ENCODE results near the gene PIGS. TPM values are rescaled to one million over a fixed set of nuclear protein-coding genes. Genes with fewer than 3 reads are reported as not detected.

Gene PIGS
- total and polyA plus RNA-seq, 7 experiments from 2014 or later = 46.6 to 71.2 (median 60.4) TPM

- Mint-ChIP-seq H3K4me3 (no peak overlapping the region), H3K9me3 (no peaks in the 10 kb centered on the region), H3K4me1 (no peaks in the 10 kb centered on the region), H3K27ac (no peak overlapping the region), H3K36me3 (no peaks in the 10 kb centered on the region), H3K27me3 (peaks cover 0 to 4% (median 0%) of the 10 kb centered on the region in 5 donors)
- Histone ChIP-seq H3K4me3 (ENCODE audit: low read length) (no peak overlapping the region), H3K4me1 (ENCODE audit: control insufficient read depth in 2 of 2, insufficient read depth in 2 of 2, low read length in 2 of 2) (no peaks in the 10 kb centered on the region), H3K36me3 (ENCODE audit: control insufficient read depth in 2 of 3, insufficient read depth in 3 of 3, low read length in 3 of 3) (no peaks in the 10 kb centered on the region), H3K9me3 (ENCODE audit: control insufficient read depth in 2 of 3, low read length in 3 of 3) (no peaks in the 10 kb centered on the region), H3K27ac (ENCODE audit: low read depth, low read length) (no peak overlapping the region), H3K27me3 (ENCODE audit: control insufficient read depth in 2 of 2, insufficient read depth in 2 of 2, low read length in 2 of 2) (no peaks in the 10 kb centered on the region)
- ChIA-PET POLR2A (interaction anchor here (0.6 kb wide), 2 partner anchors 37 to 177 kb away, joined by 3 read pairs; a partner anchor contains a TSS), CTCF (no interaction called here)
- no peak for ATAC-seq
- DNase-seq = no peak
- intact Hi-C loops (cut with micrococcal nuclease) = no loop called here
Observed at GRCh38 chr17:28534740-28535375, 36.5 kb downstream of the PIGS start.

GRCh38 chr17:28533091-28533807, 38.1 kb downstream of the PIGS start:
- ATAC-seq (no peak), DNase-seq (no peak)
- CTCF ChIA-PET = no interaction called here
- no peak overlapping the region for H3K4me3 ChIP-seq (ENCODE audit: low read length)
- Mint-ChIP-seq H3K9me3 (no peaks in the 10 kb centered on the region), H3K27ac (no peak overlapping the region), H3K4me3 (no peak overlapping the region), H3K4me1 (no peaks in the 10 kb centered on the region), H3K36me3 (no peaks in the 10 kb centered on the region), H3K27me3 (peaks cover 0 to 4% (median 0%) of the 10 kb centered on the region in 5 donors)
- intact Hi-C loops (cut with micrococcal nuclease) = no loop called here
- no peaks in the 10 kb centered on the region for H3K36me3 ChIP-seq (ENCODE audit: control insufficient read depth in 2 of 3, insufficient read depth in 3 of 3, low read length in 3 of 3)
- POLR2A ChIA-PET = no interaction called here
- no peaks in the 10 kb centered on the region for H3K4me1 ChIP-seq (ENCODE audit: control insufficient read depth in 2 of 2, insufficient read depth in 2 of 2, low read length in 2 of 2)
- no peak overlapping the region for H3K27ac ChIP-seq (ENCODE audit: low read depth, low read length)
- H3K27me3 ChIP-seq (ENCODE audit: control insufficient read depth in 2 of 2, insufficient read depth in 2 of 2, low read length in 2 of 2) = no peaks in the 10 kb centered on the region
- H3K9me3 ChIP-seq (ENCODE audit: control insufficient read depth in 2 of 3, low read length in 3 of 3) = no peaks in the 10 kb centered on the region

GRCh38 chr17:28532050-28532960, 39.0 kb downstream of the PIGS start:
- peaks cover 0 to 2% (median 0%) of the 10 kb centered on the region in 7 donors for H3K4me1 Mint-ChIP-seq
- CTCF ChIA-PET = no interaction called here
- intact Hi-C loops (cut with micrococcal nuclease) = no loop called here

GRCh38 chr17:28530926-28531325, 40.4 kb downstream of the PIGS start:
- Histone ChIP-seq H3K4me1 (ENCODE audit: control insufficient read depth in 2 of 2, insufficient read depth in 2 of 2, low read length in 2 of 2) (no peaks in the 10 kb centered on the region), H3K27me3 (ENCODE audit: control insufficient read depth in 2 of 2, insufficient read depth in 2 of 2, low read length in 2 of 2) (no peaks in the 10 kb centered on the region), H3K36me3 (ENCODE audit: control insufficient read depth in 2 of 3, insufficient read depth in 3 of 3, low read length in 3 of 3) (no peaks in the 10 kb centered on the region), H3K9me3 (ENCODE audit: control insufficient read depth in 2 of 3, low read length in 3 of 3) (no peaks in the 10 kb centered on the region), H3K4me3 (ENCODE audit: low read length) (no peak overlapping the region), H3K27ac (ENCODE audit: low read depth, low read length) (no peak overlapping the region)
- no peak for ATAC-seq
- Mint-ChIP-seq H3K27me3 (peaks cover 0 to 4% (median 0%) of the 10 kb centered on the region in 5 donors), H3K4me3 (no peak overlapping the region), H3K9me3 (no peaks in the 10 kb centered on the region), H3K27ac (no peak overlapping the region), H3K36me3 (no peaks in the 10 kb centered on the region), H3K4me1 (peaks cover 0 to 2% (median 0%) of the 10 kb centered on the region in 7 donors)
- no peak for DNase-seq
- intact Hi-C loops (cut with micrococcal nuclease) = no loop called here
- CTCF ChIA-PET = no interaction called here
- POLR2A ChIA-PET = interaction anchor here (0.6 to 1.0 kb wide), 2 partner anchors 35 to 69 kb away, joined by 3 read pairs; no protein-coding TSS in a partner anchor

More at GRCh38 chr17:28532050-28532960, 39.0 kb downstream of the PIGS start:
- Mint-ChIP-seq H3K36me3 (no peaks in the 10 kb centered on the region), H3K27ac (no peak overlapping the region), H3K9me3 (no peaks in the 10 kb centered on the region), H3K27me3 (peaks cover 0 to 4% (median 0%) of the 10 kb centered on the region in 5 donors), H3K4me3 (no peak overlapping the region)
- H3K4me1 ChIP-seq (ENCODE audit: control insufficient read depth in 2 of 2, insufficient read depth in 2 of 2, low read length in 2 of 2) = no peaks in the 10 kb centered on the region
- DNase-seq (no peak), ATAC-seq (no peak)
- H3K27me3 ChIP-seq (ENCODE audit: control insufficient read depth in 2 of 2, insufficient read depth in 2 of 2, low read length in 2 of 2) = no peaks in the 10 kb centered on the region
- no peak overlapping the region for H3K27ac ChIP-seq (ENCODE audit: low read depth, low read length)
- no peaks in the 10 kb centered on the region for H3K9me3 ChIP-seq (ENCODE audit: control insufficient read depth in 2 of 3, low read length in 3 of 3)
- H3K4me3 ChIP-seq (ENCODE audit: low read length) = no peak overlapping the region
- POLR2A ChIA-PET = interaction anchor here (1.0 kb wide), 1 partner anchor 37 kb away, joined by 3 read pairs; no protein-coding TSS in a partner anchor
- H3K36me3 ChIP-seq (ENCODE audit: control insufficient read depth in 2 of 3, insufficient read depth in 3 of 3, low read length in 3 of 3) = no peaks in the 10 kb centered on the region

- no peak overlapping the region for H3K27ac Mint-ChIP-seq
- CTCF ChIA-PET = no interaction called here
Observed at GRCh38 chr17:28530250-28530649, 41.1 kb downstream of the PIGS start.

GRCh38 chr17:28529013-28529400, 42.3 kb downstream of the PIGS start:
- no peaks in the 10 kb centered on the region for H3K36me3 Mint-ChIP-seq
- Histone ChIP-seq H3K4me1 (ENCODE audit: control insufficient read depth in 2 of 2, insufficient read depth in 2 of 2, low read length in 2 of 2) (no peaks in the 10 kb centered on the region), H3K27ac (ENCODE audit: low read depth, low read length) (no peak overlapping the region), H3K36me3 (ENCODE audit: control insufficient read depth in 2 of 3, insufficient read depth in 3 of 3, low read length in 3 of 3) (no peaks in the 10 kb centered on the region), H3K4me3 (ENCODE audit: low read length) (no peak overlapping the region), H3K27me3 (ENCODE audit: control insufficient read depth in 2 of 2, insufficient read depth in 2 of 2, low read length in 2 of 2) (no peaks in the 10 kb centered on the region), H3K9me3 (ENCODE audit: control insufficient read depth in 2 of 3, low read length in 3 of 3) (no peaks in the 10 kb centered on the region)
- CTCF ChIA-PET = interaction anchor here (0.7 kb wide), 1 partner anchor 26 kb away, joined by 3 read pairs; no protein-coding TSS in a partner anchor
- H3K4me3 Mint-ChIP-seq = no peak overlapping the region
- peaks cover 0 to 4% (median 0%) of the 10 kb centered on the region in 5 donors for H3K27me3 Mint-ChIP-seq
- H3K4me1 Mint-ChIP-seq = peaks cover 0 to 2% (median 0%) of the 10 kb centered on the region in 7 donors
- ATAC-seq (no peak), DNase-seq (no peak)
- intact Hi-C loops (cut with micrococcal nuclease) = no loop called here
- H3K9me3 Mint-ChIP-seq = no peaks in the 10 kb centered on the region
- POLR2A ChIA-PET = no interaction called here
- H3K27ac Mint-ChIP-seq = no peak overlapping the region

More at GRCh38 chr17:28530250-28530649, 41.1 kb downstream of the PIGS start:
- H3K4me3 ChIP-seq (ENCODE audit: low read length) = no peak overlapping the region
- no peaks in the 10 kb centered on the region for H3K4me1 ChIP-seq (ENCODE audit: control insufficient read depth in 2 of 2, insufficient read depth in 2 of 2, low read length in 2 of 2)
- no peaks in the 10 kb centered on the region for H3K9me3 ChIP-seq (ENCODE audit: control insufficient read depth in 2 of 3, low read length in 3 of 3)
- H3K27ac ChIP-seq (ENCODE audit: low read depth, low read length) = no peak overlapping the region
- no peaks in the 10 kb centered on the region for H3K9me3 Mint-ChIP-seq
- no peak overlapping the region for H3K4me3 Mint-ChIP-seq
- peaks cover 0 to 2% (median 0%) of the 10 kb centered on the region in 7 donors for H3K4me1 Mint-ChIP-seq
- no peaks in the 10 kb centered on the region for H3K36me3 Mint-ChIP-seq
- H3K27me3 ChIP-seq (ENCODE audit: control insufficient read depth in 2 of 2, insufficient read depth in 2 of 2, low read length in 2 of 2) = no peaks in the 10 kb centered on the region
- intact Hi-C loops (cut with micrococcal nuclease) = no loop called here
- H3K27me3 Mint-ChIP-seq = peaks cover 0 to 4% (median 0%) of the 10 kb centered on the region in 5 donors
- DNase-seq = no peak
- POLR2A ChIA-PET = no interaction called here
- no peaks in the 10 kb centered on the region for H3K36me3 ChIP-seq (ENCODE audit: control insufficient read depth in 2 of 3, insufficient read depth in 3 of 3, low read length in 3 of 3)
- ATAC-seq = no peak
